K562 (cell line): ENCODE data around the gene ZFPM1. TPM values are rescaled to one million over a fixed set of nuclear protein-coding genes. Genes with fewer than 3 reads are reported as not detected.

ENCODE experiments used
- ATAC-seq: fragments of 200-7000 bp; cut with Tn5 transposase; 3 replicates; pipeline ENCODE4 v1.9.1; 2020; ENCODE audit warnings: moderate library complexity
- BruUV-seq: library from RNA; stranded (reverse); fragments of 400-500 nt; replicated peaks from 2 replicates; lab custom pipeline; 2021; lab: Mats Ljungman, UMichigan
- CTCF ChIA-PET: fragments of 300-600 bp; formaldehyde crosslinking; extraction: SDS; loops from one replicate; lab custom pipeline; 2021; ENCODE audit warnings: low intra/inter-chr PET ratio; lab: Yijun Ruan, JAX
- POLR2A ChIA-PET: fragments of 300-600, 350-650 bp; sonication (Branson Sonifier 250); formaldehyde crosslinking; extraction: SDS; loops from one replicate; lab custom pipeline; 2021; ENCODE audit warnings: antibody characterized with exemption, inconsistent platforms; lab: Yijun Ruan, JAX
- DNase-seq, 4 experiments: peaks; one replicate each; pipeline versions ENCODE4 v3.0.0 to v3.0.0-alpha.2; 2011 to 2018; ENCODE audit warnings: low spot score in 3 of 4, mixed read lengths in 3 of 4; ENCODE audit errors: extremely low read depth in 1 of 4
- FAIRE-seq: peaks from 2 replicates; lab custom pipeline; 2011; peaks lifted over from hg19 to GRCh38; lab: Jason Lieb, UNC
- H2AFZ ChIP-seq: 2 replicates; pipeline ENCODE4 v1.6.0; 2011; ENCODE audit warnings: low read depth, low read length, control low read depth, inconsistent platforms
- H3K27ac ChIP-seq: fragments of 200-600 bp; 3 replicates; pipeline ENCODE4 v1.8.0; 2011; ENCODE audit warnings: low read depth, mild to moderate bottlenecking, control low read depth, inconsistent platforms, low read length, moderate library complexity, mixed read lengths; ENCODE audit errors: extremely low read depth
- H3K27me3 ChIP-seq, 2 experiments: fragments of 300-600 bp in 1 of 2; 2 replicates in 1 of 2; 3 replicates in 1 of 2; pipeline versions ENCODE4 v1.6.0 to v1.8.0; 2011; ENCODE audit warnings: inconsistent platforms in 2 of 2, low read length in 2 of 2, mild to moderate bottlenecking in 1 of 2, mixed read lengths in 1 of 2, moderate library complexity in 1 of 2; ENCODE audit not compliant: control insufficient read depth in 2 of 2, insufficient read depth in 2 of 2
- H3K36me3 ChIP-seq: fragments of 300-600 bp; 3 replicates; pipeline ENCODE4 v1.8.0; 2011; ENCODE audit warnings: mild to moderate bottlenecking, low read length, inconsistent platforms; ENCODE audit not compliant: control insufficient read depth, insufficient read depth
- H3K4me1 ChIP-seq, 2 experiments: fragments of 200-600 bp in 1 of 2; replicated peaks in 1 of 2; 2 replicates in 1 of 2; 3 replicates in 1 of 2; pipeline versions ENCODE4 v1.5.1 to v1.8.0; 2011; ENCODE audit warnings: inconsistent platforms in 2 of 2, low read length in 2 of 2, mild to moderate bottlenecking in 1 of 2, mixed read lengths in 1 of 2, moderate library complexity in 1 of 2; ENCODE audit not compliant: control insufficient read depth in 2 of 2, insufficient read depth in 2 of 2
- H3K4me2 ChIP-seq: 2 replicates; pipeline ENCODE4 v1.6.1; 2011; ENCODE audit warnings: low read length, control low read depth, inconsistent platforms, mixed read lengths; ENCODE audit not compliant: insufficient read depth
- H3K4me3 ChIP-seq: fragments of 200-600 bp; sonication (generic), shearing (Covaris generic); 2 replicates; pipeline ENCODE4 v1.5.1; 2016; ENCODE audit warnings: control low read depth, inconsistent platforms
- H3K79me2 ChIP-seq: fragments of 200-600 bp; 3 replicates; pipeline ENCODE4 v1.8.0; 2011; ENCODE audit warnings: low read length, inconsistent platforms; ENCODE audit not compliant: control insufficient read depth, insufficient read depth
- H3K9ac ChIP-seq, 2 experiments: 2 replicates each; pipeline versions ENCODE4 v1.6.0 to v1.6.1; 2011; ENCODE audit warnings: low read depth in 2 of 2, low read length in 2 of 2, control low read depth in 1 of 2, inconsistent platforms in 1 of 2, mild to moderate bottlenecking in 1 of 2, mixed read lengths in 1 of 2; ENCODE audit not compliant: insufficient read depth in 1 of 2
- H3K9me1 ChIP-seq: one replicate; pipeline ENCODE4 v1.6.0; 2011; ENCODE audit warnings: inconsistent platforms, mild to moderate bottlenecking, low read length, moderate library complexity; ENCODE audit not compliant: control insufficient read depth, insufficient read depth
- H3K9me3 ChIP-seq: replicated peaks from 2 replicates; pipeline ENCODE4 v1.5.1; 2011; ENCODE audit warnings: low read depth, low read length, inconsistent platforms; ENCODE audit not compliant: control insufficient read depth, insufficient read depth
- H4K20me1 ChIP-seq: replicated peaks from 2 replicates; pipeline ENCODE4 v1.6.1; 2011; ENCODE audit warnings: low read length, inconsistent platforms, mixed read lengths; ENCODE audit not compliant: control insufficient read depth, insufficient read depth
- BCOR ChIP-seq: fragments of 450-650 bp; IDR thresholded peaks from 2 replicates; pipeline ENCODE4 v1.6.1; 2016
- MXI1 ChIP-seq: IDR thresholded peaks from 2 replicates; pipeline ENCODE4 v1.6.1; 2011; ENCODE audit warnings: low read depth, mild to moderate bottlenecking, improper control_type of control experiment, low read length
- XRCC5 ChIP-seq: fragments of 200-400 bp; formaldehyde crosslinking; IDR thresholded peaks from 2 replicates; pipeline ENCODE4 v1.6.1; 2017; ENCODE audit warnings: low read depth, mild to moderate bottlenecking, low read length
- ZC3H4 ChIP-seq: sonication (generic); formaldehyde crosslinking; IDR thresholded peaks from 2 replicates; pipeline ENCODE4 v1.9.0; 2021; ENCODE audit warnings: missing genetic modification reagents, borderline replicate concordance
- ZFP36 ChIP-seq: fragments of 150-350 bp; IDR thresholded peaks from 2 replicates; pipeline ENCODE4 v1.6.1; 2018; ENCODE audit warnings: low read length, low read depth; ENCODE audit not compliant: partially characterized antibody
- ZNF212 ChIP-seq: fragments of 450-650 bp; formaldehyde crosslinking; IDR thresholded peaks from 2 replicates; pipeline ENCODE4 v1.4.0; 2020; ENCODE audit warnings: mild to moderate bottlenecking
- WGBS: fragments of 100-300 bp; shearing (Covaris generic); methylation state at CpG from one replicate; pipeline ENCODE4 v1.1.6; 2016; ENCODE audit warnings: low coverage, mixed read lengths; ENCODE audit not compliant: insufficient coverage; ENCODE audit errors: missing lambda C conversion rate; 5-methylcytosine and 5-hydroxymethylcytosine counted together
- in situ Hi-C: fragments of 300-500 bp; cut with MboI; formaldehyde crosslinking; loops from 4 replicates; pipeline ENCODE4 v1.15.0; 2018; ENCODE audit warnings: inconsistent platforms, mixed read lengths
- intact Hi-C: fragments of 100-400 bp; cut with micrococcal nuclease; formaldehyde crosslinking; loops from 2 replicates; pipeline ENCODE4 v1.14.2; 2022
- polyA plus RNA-seq, 8 experiments: library from polyadenylated mRNA; depleted of rRNA in 4 of 8; stranded (reverse) in 5 of 8; unstranded in 3 of 8; fragments of >200 nt; fragmentation: Nextera tagmentation in 2 of 8; fragmentation: Illumina TruSeq in 1 of 8; extraction: Ambion mirVana in 2 of 8; extraction: Trizol in 1 of 8; gene quantifications; 2 replicates each; pipeline versions ENCODE4 v1.2.1 to v1.2.3, GENCODE V29; 2011 to 2014; ENCODE audit warnings: inconsistent platforms in 1 of 8, missing spikeins in 1 of 8
- total RNA-seq, 7 experiments: library from RNA; depleted of rRNA in 6 of 7; stranded (reverse); fragments of >200 nt in 6 of 7; fragmentation: Illumina TruSeq in 2 of 7; extraction: Trizol in 2 of 7; gene quantifications; 2 replicates each; pipeline versions ENCODE4 v1.2.1 to v1.2.3, GENCODE V29; 2011 to 2021; ENCODE audit warnings: low replicate concordance in 1 of 7
- TF ChIP-seq, protein P1 (sequence below): fragments of 450-650 bp; formaldehyde crosslinking; IDR thresholded peaks from 2 replicates; pipeline ENCODE4 v1.4.0; 2020; ENCODE audit warnings: mild to moderate bottlenecking, mixed read lengths
- TF ChIP-seq, protein P2 (sequence below): sonication (generic); formaldehyde crosslinking; IDR thresholded peaks from 2 replicates; pipeline ENCODE4 v1.8.0; 2022; ENCODE audit warnings: mild to moderate bottlenecking, missing genetic modification reagents, borderline replicate concordance
- TF ChIP-seq, protein P3 (sequence below): fragments of 250-450 bp; sonication (Bioruptor Pico); IDR thresholded peaks from 2 replicates; pipeline ENCODE4 v1.4.0; 2020; ENCODE audit warnings: mild to moderate bottlenecking

Gene ZFPM1
- total and polyA plus RNA-seq, 9 of the 15 experiments (the other 6 are each of a cell fraction or from before 2014, with no cell fraction given): 0.03 to 35.9 (median 1.4) TPM

DNA sequence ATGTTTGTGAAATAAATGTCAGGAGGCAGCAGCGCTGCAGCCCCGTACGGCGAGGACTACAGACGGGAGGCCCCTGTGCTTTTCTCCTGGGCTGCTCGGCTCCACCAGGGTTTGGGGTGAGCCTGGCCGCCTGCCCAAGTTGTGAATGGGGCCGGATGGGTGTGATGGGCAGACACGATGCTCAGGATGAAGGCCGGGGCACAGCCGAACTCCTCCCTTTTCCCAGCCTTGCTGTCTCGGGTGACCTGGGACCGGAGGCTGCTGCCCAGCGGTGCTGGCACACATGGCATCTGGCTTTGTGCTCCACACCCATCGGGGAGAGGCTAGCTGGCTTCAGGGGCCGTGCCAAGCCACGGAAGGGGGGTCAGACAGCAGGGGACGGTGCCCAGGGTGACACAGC lies 34.2 kb upstream of the ZFPM1 start (continued):
- TF ChIP-seq, protein P1, sequence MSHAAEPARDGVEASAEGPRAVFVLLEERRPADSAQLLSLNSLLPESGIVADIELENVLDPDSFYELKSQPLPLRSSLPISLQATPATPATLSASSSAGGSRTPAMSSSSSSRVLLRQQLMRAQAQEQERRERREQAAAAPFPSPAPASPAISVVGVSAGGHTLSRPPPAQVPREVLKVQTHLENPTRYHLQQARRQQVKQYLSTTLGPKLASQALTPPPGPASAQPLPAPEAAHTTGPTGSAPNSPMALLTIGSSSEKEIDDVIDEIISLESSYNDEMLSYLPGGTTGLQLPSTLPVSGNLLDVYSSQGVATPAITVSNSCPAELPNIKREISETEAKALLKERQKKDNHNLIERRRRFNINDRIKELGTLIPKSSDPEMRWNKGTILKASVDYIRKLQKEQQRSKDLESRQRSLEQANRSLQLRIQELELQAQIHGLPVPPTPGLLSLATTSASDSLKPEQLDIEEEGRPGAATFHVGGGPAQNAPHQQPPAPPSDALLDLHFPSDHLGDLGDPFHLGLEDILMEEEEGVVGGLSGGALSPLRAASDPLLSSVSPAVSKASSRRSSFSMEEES (CRISPR knock-in tag): no peak
- TF ChIP-seq ZC3H4 (no peak), BCOR (no peak), XRCC5 (no peak), MXI1 (no peak)
- TF ChIP-seq, protein P2, sequence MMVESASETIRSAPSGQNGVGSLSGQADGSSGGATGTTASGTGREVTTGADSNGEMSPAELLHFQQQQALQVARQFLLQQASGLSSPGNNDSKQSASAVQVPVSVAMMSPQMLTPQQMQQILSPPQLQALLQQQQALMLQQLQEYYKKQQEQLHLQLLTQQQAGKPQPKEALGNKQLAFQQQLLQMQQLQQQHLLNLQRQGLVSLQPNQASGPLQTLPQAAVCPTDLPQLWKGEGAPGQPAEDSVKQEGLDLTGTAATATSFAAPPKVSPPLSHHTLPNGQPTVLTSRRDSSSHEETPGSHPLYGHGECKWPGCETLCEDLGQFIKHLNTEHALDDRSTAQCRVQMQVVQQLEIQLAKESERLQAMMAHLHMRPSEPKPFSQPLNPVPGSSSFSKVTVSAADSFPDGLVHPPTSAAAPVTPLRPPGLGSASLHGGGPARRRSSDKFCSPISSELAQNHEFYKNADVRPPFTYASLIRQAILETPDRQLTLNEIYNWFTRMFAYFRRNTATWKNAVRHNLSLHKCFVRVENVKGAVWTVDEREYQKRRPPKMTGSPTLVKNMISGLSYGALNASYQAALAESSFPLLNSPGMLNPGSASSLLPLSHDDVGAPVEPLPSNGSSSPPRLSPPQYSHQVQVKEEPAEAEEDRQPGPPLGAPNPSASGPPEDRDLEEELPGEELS (CRISPR knock-in tag): no peak

DNA sequence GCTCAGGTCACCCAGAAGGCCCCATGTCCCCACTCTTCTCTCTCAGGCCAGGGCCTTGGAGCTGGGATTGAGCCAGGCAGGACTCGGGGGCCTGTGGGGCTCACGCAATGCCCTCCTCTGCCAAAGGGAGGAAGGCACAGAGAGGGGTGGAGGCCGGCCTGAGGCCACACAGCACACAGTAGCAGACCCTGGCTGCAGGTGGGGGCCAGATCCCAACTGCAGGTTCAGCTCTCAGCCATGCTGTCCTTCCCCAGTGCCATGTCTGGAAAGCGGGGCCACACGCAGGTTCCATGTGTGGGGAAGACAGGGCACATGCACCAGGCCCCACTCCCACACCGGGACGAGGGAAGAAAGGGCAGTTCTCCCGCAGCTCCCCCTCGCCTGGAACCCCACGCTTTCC lies 33.3 kb upstream of the ZFPM1 start:
- intact Hi-C loops (no loop called here), in situ Hi-C loops (no loop called here)
- FAIRE-seq (no peak), ATAC-seq (no peak), DNase-seq (no peak)
- H3K4me3 ChIP-seq: no peak overlapping the region
- ChIA-PET POLR2A (interaction anchor here (0.6 to 1.2 kb wide), 3 partner anchors 10 to 460 kb away, joined by 3 to 4 read pairs (median 3); no protein-coding TSS in a partner anchor), CTCF (no interaction called here)
- BruUV-seq: no TSS peak
- no peaks in the 10 kb centered on the region for H3K36me3 ChIP-seq
- H3K4me2 ChIP-seq: no peak overlapping the region
- H4K20me1 ChIP-seq: peaks cover 12% of the 10 kb centered on the region
- no peaks in the 10 kb centered on the region for H3K9me3 ChIP-seq
- no peaks in the 10 kb centered on the region for H3K79me2 ChIP-seq
- H3K4me1 ChIP-seq: peaks cover 3 to 36% of the 10 kb centered on the region in 2 experiments; a peak in 3 of 5 replicates
- 13% methylated on average over 10 of the region's 10 CpGs for WGBS
- no peaks in the 10 kb centered on the region for H3K9me1 ChIP-seq
- no peak overlapping the region for H3K27ac ChIP-seq
- 0 out of 4 replicates have a peak overlapping the region, but pooled peaks of 1 of the 2 experiments have one; percentile 4 for H3K9ac ChIP-seq
- H2AFZ ChIP-seq: no peak overlapping the region
- peaks cover 0 to 42% of the 10 kb centered on the region in 2 experiments; a peak in 2 of 5 replicates for H3K27me3 ChIP-seq
- TF ChIP-seq ZNF212 (CRISPR knock-in tag): no peak
- TF ChIP-seq ZFP36: peak; percentile 72
- TF ChIP-seq, protein P3, sequence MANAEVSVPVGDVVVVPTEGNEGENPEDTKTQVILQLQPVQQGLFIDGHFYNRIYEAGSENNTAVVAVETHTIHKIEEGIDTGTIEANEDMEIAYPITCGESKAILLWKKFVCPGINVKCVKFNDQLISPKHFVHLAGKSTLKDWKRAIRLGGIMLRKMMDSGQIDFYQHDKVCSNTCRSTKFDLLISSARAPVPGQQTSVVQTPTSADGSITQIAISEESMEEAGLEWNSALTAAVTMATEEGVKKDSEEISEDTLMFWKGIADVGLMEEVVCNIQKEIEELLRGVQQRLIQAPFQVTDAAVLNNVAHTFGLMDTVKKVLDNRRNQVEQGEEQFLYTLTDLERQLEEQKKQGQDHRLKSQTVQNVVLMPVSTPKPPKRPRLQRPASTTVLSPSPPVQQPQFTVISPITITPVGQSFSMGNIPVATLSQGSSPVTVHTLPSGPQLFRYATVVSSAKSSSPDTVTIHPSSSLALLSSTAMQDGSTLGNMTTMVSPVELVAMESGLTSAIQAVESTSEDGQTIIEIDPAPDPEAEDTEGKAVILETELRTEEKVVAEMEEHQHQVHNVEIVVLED (CRISPR knock-in tag): no peak
